GM23338 (cell line): ENCODE results near the gene FAR1. TPM values are rescaled to one million over a fixed set of nuclear protein-coding genes. Genes with fewer than 3 reads are reported as not detected.

Source experiments
- ATAC-seq: fragments of 200-7000 bp; cut with Tn5 transposase; 3 replicates; pipeline ENCODE4 v1.9.1; 2020
- DNase-seq: peaks from one replicate; pipeline ENCODE4 v3.0.0-alpha.2; 2015; ENCODE audit warnings: low spot score
- H2AFZ ChIP-seq: fragments of 200-600 bp; sonication (generic); 2 replicates; pipeline ENCODE4 v1.8.0; 2016; ENCODE audit warnings: antibody characterized with exemption, mild to moderate bottlenecking, moderate library complexity
- H3F3A ChIP-seq: fragments of 200-600 bp; sonication (generic); replicated peaks from 2 replicates; pipeline ENCODE4 v1.8.0; 2017; ENCODE audit warnings: antibody characterized with exemption, mixed run types, low read depth
- H3K27ac ChIP-seq: fragments of 200-600 bp; sonication (generic); 2 replicates; pipeline ENCODE4 v1.6.1; 2016; ENCODE audit warnings: low read depth
- H3K27me3 ChIP-seq: fragments of 200-600 bp; sonication (generic); 2 replicates; pipeline ENCODE4 v1.8.0; 2016; ENCODE audit warnings: mild to moderate bottlenecking, mixed run types, moderate library complexity; ENCODE audit not compliant: insufficient read depth
- H3K36me3 ChIP-seq: fragments of 200-600 bp; sonication (generic); 2 replicates; pipeline ENCODE4 v1.8.0; 2016; ENCODE audit warnings: mild to moderate bottlenecking; ENCODE audit not compliant: insufficient read depth
- H3K4me1 ChIP-seq: fragments of 200-600 bp; sonication (generic); 2 replicates; pipeline ENCODE4 v1.8.0; 2016; ENCODE audit warnings: mild to moderate bottlenecking, moderate library complexity; ENCODE audit not compliant: insufficient read depth
- H3K4me2 ChIP-seq: fragments of 200-600 bp; sonication (generic); 2 replicates; pipeline ENCODE4 v1.7.1; 2017; ENCODE audit warnings: mixed run types
- H3K4me3 ChIP-seq: fragments of 200-600 bp; sonication (generic); 2 replicates; pipeline ENCODE4 v1.6.1; 2016; ENCODE audit warnings: mixed run types
- H3K79me2 ChIP-seq: fragments of 200-600 bp; sonication (generic); replicated peaks from 2 replicates; pipeline ENCODE4 v1.8.0; 2017; ENCODE audit warnings: mild to moderate bottlenecking; ENCODE audit not compliant: insufficient read depth
- H3K9me2 ChIP-seq: fragments of 200-600 bp; sonication (generic); 2 replicates; pipeline ENCODE4 v1.8.0; 2017; ENCODE audit not compliant: insufficient read depth
- H4K20me1 ChIP-seq: fragments of 200-600 bp; sonication (generic); replicated peaks from 2 replicates; pipeline ENCODE4 v1.8.0; 2017; ENCODE audit warnings: mild to moderate bottlenecking; ENCODE audit not compliant: insufficient read depth
- H3K27ac Mint-ChIP-seq: 2 replicates; pipeline ENCODE4 v1.8.0; 2020; ENCODE audit warnings: inconsistent platforms, mild to moderate bottlenecking, moderate library complexity, mixed read lengths
- H3K27me3 Mint-ChIP-seq: 3 replicates; pipeline ENCODE4 v1.8.0; 2022; ENCODE audit warnings: low read depth, mild to moderate bottlenecking, moderate library complexity, mixed read lengths, inconsistent platforms; ENCODE audit not compliant: insufficient read depth, poor library complexity
- H3K36me3 Mint-ChIP-seq: 3 replicates; pipeline ENCODE4 v1.8.0; 2021; ENCODE audit warnings: low read depth, mild to moderate bottlenecking, inconsistent platforms, moderate library complexity, mixed read lengths
- H3K4me1 Mint-ChIP-seq: 3 replicates; pipeline ENCODE4 v1.8.0; 2020; ENCODE audit warnings: mild to moderate bottlenecking, inconsistent platforms, mixed read lengths
- H3K4me3 Mint-ChIP-seq: 3 replicates; pipeline ENCODE4 v1.8.0; 2021; ENCODE audit warnings: moderate library complexity, mild to moderate bottlenecking, inconsistent platforms, mixed read lengths
- H3K9me3 Mint-ChIP-seq: 3 replicates; pipeline ENCODE4 v1.8.0; 2020; ENCODE audit warnings: moderate library complexity, mild to moderate bottlenecking, inconsistent platforms, mixed read lengths
- CREB1 ChIP-seq: fragments of 250-450 bp; sonication (Bioruptor Pico); IDR thresholded peaks from 2 replicates; pipeline ENCODE4 v1.5.0; 2020; ENCODE audit warnings: low read depth, mild to moderate bottlenecking, moderate library complexity
- EZH2 ChIP-seq: fragments of 200-600 bp; sonication (generic); IDR thresholded peaks from one replicate; pipeline ENCODE4 v1.8.0; 2017; ENCODE audit warnings: antibody characterized with exemption, mild to moderate bottlenecking, low read depth; ENCODE audit not compliant: unreplicated experiment
- EZH2phosphoT487 ChIP-seq: fragments of 200-600 bp; sonication (generic); IDR thresholded peaks from one replicate; pipeline ENCODE4 v1.8.1; 2018; ENCODE audit warnings: antibody characterized with exemption; ENCODE audit not compliant: unreplicated experiment
- JUNB ChIP-seq: IDR thresholded peaks from one replicate; pipeline ENCODE4 v1.6.1; 2016; ENCODE audit warnings: antibody characterized with exemption; ENCODE audit not compliant: unreplicated experiment
- NANOG ChIP-seq: IDR thresholded peaks from 2 replicates; pipeline ENCODE4 v1.6.1; 2016; ENCODE audit warnings: antibody characterized with exemption, borderline replicate concordance
- POLR2AphosphoS5 ChIP-seq: IDR thresholded peaks from 2 replicates; pipeline ENCODE4 v1.6.1; 2016; ENCODE audit warnings: antibody characterized with exemption, low read depth
- STAT1 ChIP-seq: IDR thresholded peaks from one replicate; pipeline ENCODE4 v1.6.1; 2016; ENCODE audit warnings: antibody characterized with exemption; ENCODE audit not compliant: unreplicated experiment
- ZNF331 ChIP-seq: fragments of 250-450 bp; sonication (Bioruptor Pico); IDR thresholded peaks from 2 replicates; pipeline ENCODE4 v1.5.0; 2020; ENCODE audit warnings: low read depth, mild to moderate bottlenecking, moderate library complexity
- polyA plus RNA-seq: library from polyadenylated mRNA; unstranded; fragments of >200 nt; fragmentation: Nextera tagmentation; extraction: Ambion mirVana; gene quantifications from 2 replicates; pipeline ENCODE4 v1.2.1, GENCODE V29; 2016
- total RNA-seq: library from RNA; depleted of rRNA; stranded (reverse); fragments of >200 nt; shearing (Covaris generic); gene quantifications from 2 replicates; pipeline ENCODE4 v1.2.3, GENCODE V29; 2014
- TF ChIP-seq, protein P1 (sequence below): fragments of 250-450 bp; sonication (Bioruptor Pico); IDR thresholded peaks from 2 replicates; pipeline ENCODE4 v1.5.0; 2020; ENCODE audit warnings: mild to moderate bottlenecking, moderate library complexity
- TF ChIP-seq, protein P2 (sequence below), 2 experiments: fragments of 200-600 bp in 1 of 2; sonication (generic) in 1 of 2; conservative IDR thresholded peaks; 2 replicates each; pipeline versions ENCODE4 v1.5.1 to v1.6.1; 2016 to 2017; ENCODE audit warnings: antibody characterized with exemption in 2 of 2, low read depth in 2 of 2, mild to moderate bottlenecking in 2 of 2, moderate library complexity in 1 of 2

The FAR1 gene
- total and polyA plus RNA-seq, 2 experiments from 2014 or later, result 27.3 to 79.5 TPM

DNA sequence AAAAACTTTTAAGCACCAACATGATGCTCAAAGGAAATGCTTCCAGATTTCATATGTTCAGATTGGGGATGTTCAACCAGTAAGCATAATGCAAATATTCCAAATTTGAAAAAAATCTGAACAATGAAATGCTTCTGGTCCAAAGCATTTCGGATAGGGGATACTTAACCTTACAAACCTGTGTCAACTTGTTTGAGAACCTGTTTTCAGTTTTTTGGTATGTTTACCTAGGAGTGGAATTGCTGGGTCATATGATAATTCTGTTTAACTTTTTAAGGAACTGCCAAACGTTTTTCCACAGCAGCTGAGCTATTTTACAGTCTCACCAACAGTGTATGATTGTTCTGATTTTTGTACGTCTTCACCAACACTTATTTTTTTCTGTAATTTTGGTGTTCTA lies 23.7 kb downstream of the FAR1 start (continued):
- TF ChIP-seq, protein P1, sequence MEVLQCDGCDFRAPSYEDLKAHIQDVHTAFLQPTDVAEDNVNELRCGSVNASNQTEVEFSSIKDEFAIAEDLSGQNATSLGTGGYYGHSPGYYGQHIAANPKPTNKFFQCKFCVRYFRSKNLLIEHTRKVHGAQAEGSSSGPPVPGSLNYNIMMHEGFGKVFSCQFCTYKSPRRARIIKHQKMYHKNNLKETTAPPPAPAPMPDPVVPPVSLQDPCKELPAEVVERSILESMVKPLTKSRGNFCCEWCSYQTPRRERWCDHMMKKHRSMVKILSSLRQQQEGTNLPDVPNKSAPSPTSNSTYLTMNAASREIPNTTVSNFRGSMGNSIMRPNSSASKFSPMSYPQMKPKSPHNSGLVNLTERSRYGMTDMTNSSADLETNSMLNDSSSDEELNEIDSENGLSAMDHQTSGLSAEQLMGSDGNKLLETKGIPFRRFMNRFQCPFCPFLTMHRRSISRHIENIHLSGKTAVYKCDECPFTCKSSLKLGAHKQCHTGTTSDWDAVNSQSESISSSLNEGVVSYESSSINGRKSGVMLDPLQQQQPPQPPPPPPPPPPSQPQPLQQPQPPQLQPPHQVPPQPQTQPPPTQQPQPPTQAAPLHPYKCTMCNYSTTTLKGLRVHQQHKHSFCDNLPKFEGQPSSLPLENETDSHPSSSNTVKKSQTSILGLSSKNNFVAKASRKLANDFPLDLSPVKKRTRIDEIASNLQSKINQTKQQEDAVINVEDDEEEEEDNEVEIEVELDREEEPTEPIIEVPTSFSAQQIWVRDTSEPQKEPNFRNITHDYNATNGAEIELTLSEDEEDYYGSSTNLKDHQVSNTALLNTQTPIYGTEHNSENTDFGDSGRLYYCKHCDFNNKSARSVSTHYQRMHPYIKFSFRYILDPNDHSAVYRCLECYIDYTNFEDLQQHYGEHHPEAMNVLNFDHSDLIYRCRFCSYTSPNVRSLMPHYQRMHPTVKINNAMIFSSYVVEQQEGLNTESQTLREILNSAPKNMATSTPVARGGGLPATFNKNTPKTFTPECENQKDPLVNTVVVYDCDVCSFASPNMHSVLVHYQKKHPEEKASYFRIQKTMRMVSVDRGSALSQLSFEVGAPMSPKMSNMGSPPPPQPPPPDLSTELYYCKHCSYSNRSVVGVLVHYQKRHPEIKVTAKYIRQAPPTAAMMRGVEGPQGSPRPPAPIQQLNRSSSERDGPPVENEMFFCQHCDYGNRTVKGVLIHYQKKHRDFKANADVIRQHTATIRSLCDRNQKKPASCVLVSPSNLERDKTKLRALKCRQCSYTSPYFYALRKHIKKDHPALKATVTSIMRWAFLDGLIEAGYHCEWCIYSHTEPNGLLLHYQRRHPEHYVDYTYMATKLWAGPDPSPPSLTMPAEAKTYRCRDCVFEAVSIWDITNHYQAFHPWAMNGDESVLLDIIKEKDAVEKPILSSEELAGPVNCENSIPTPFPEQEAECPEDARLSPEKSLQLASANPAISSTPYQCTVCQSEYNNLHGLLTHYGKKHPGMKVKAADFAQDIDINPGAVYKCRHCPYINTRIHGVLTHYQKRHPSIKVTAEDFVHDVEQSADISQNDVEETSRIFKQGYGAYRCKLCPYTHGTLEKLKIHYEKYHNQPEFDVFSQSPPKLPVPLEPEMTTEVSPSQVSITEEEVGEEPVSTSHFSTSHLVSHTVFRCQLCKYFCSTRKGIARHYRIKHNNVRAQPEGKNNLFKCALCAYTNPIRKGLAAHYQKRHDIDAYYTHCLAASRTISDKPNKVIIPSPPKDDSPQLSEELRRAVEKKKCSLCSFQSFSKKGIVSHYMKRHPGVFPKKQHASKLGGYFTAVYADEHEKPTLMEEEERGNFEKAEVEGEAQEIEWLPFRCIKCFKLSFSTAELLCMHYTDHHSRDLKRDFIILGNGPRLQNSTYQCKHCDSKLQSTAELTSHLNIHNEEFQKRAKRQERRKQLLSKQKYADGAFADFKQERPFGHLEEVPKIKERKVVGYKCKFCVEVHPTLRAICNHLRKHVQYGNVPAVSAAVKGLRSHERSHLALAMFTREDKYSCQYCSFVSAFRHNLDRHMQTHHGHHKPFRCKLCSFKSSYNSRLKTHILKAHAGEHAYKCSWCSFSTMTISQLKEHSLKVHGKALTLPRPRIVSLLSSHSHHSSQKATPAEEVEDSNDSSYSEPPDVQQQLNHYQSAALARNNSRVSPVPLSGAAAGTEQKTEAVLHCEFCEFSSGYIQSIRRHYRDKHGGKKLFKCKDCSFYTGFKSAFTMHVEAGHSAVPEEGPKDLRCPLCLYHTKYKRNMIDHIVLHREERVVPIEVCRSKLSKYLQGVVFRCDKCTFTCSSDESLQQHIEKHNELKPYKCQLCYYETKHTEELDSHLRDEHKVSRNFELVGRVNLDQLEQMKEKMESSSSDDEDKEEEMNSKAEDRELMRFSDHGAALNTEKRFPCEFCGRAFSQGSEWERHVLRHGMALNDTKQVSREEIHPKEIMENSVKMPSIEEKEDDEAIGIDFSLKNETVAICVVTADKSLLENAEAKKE, result no peak

DNA sequence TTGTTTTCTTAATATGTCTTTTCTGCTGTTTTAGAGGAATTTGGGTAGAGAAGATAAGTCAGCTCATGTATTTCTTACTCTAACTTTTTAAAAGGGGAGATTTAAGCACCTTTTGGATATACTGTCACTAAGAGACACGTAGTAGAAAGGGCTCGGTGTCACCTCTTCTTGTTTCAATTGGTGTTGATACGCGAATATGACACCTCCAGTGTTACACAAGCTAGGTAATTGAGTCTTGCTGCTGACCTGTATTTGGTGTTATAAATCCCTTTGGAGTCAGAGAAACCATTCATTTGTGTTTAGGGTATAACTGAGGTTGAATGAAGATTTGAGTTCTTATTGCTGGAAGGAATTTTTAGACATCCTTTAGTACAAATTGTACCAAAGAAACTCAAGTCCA lies 25.6 kb downstream of the FAR1 start:
- no peak for ATAC-seq
- Histone ChIP-seq H3K79me2 (peaks cover 76% of the 10 kb centered on the region), H3K27me3 (no peaks in the 10 kb centered on the region), H3K27ac (no peak overlapping the region), H3K4me3 (no peak overlapping the region), H2AFZ (no peak overlapping the region), H3K4me1 (peaks cover 6% of the 10 kb centered on the region; the same call in 1 of the 2 replicates), H3K4me2 (no peak overlapping the region), H3K9me2 (no peaks in the 10 kb centered on the region), H4K20me1 (peaks cover 20% of the 10 kb centered on the region), H3K36me3 (peaks cover 5% of the 10 kb centered on the region; the same call in 1 of the 2 replicates), H3F3A (no peaks in the 10 kb centered on the region)
- H3K27me3 Mint-ChIP-seq, result no peaks in the 10 kb centered on the region
- H3K4me3 Mint-ChIP-seq, result no peak overlapping the region
- no peaks in the 10 kb centered on the region for H3K9me3 Mint-ChIP-seq
- peaks cover 37% of the 10 kb centered on the region for H3K36me3 Mint-ChIP-seq
- DNase-seq, result no peak
- peaks cover 6% of the 10 kb centered on the region for H3K4me1 Mint-ChIP-seq
- no peak overlapping the region for H3K27ac Mint-ChIP-seq
- TF ChIP-seq NANOG (no peak), EZH2phosphoT487 (no peak), ZNF331 (CRISPR knock-in tag) (no peak), STAT1 (no peak), CREB1 (CRISPR knock-in tag) (no peak), POLR2AphosphoS5 (no peak), JUNB (no peak), EZH2 (no peak)
- TF ChIP-seq, protein P2, sequence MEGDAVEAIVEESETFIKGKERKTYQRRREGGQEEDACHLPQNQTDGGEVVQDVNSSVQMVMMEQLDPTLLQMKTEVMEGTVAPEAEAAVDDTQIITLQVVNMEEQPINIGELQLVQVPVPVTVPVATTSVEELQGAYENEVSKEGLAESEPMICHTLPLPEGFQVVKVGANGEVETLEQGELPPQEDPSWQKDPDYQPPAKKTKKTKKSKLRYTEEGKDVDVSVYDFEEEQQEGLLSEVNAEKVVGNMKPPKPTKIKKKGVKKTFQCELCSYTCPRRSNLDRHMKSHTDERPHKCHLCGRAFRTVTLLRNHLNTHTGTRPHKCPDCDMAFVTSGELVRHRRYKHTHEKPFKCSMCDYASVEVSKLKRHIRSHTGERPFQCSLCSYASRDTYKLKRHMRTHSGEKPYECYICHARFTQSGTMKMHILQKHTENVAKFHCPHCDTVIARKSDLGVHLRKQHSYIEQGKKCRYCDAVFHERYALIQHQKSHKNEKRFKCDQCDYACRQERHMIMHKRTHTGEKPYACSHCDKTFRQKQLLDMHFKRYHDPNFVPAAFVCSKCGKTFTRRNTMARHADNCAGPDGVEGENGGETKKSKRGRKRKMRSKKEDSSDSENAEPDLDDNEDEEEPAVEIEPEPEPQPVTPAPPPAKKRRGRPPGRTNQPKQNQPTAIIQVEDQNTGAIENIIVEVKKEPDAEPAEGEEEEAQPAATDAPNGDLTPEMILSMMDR (conservative IDR thresholded peaks at IDR 0.05; ENCODE audit: low read depth in 2 of 2), result no peak
